ENCODE measurements around the gene PROM2. TPM values are rescaled to one million over a fixed set of nuclear protein-coding genes. Genes with fewer than 3 reads are reported as not detected.
A peak's percentile ranks its signal among the peaks of the same experiment; 100 is the strongest.

The PROM2 gene
- total RNA-seq, 2 donors from 2014 or later: 2.2 to 2.3 TPM

GRCh38 chr2:95328358-95329125, 54.3 kb downstream of the PROM2 start:
- H3K27ac ChIP-seq (ENCODE audit: low read depth, low read length): no peak overlapping the region

DNA sequence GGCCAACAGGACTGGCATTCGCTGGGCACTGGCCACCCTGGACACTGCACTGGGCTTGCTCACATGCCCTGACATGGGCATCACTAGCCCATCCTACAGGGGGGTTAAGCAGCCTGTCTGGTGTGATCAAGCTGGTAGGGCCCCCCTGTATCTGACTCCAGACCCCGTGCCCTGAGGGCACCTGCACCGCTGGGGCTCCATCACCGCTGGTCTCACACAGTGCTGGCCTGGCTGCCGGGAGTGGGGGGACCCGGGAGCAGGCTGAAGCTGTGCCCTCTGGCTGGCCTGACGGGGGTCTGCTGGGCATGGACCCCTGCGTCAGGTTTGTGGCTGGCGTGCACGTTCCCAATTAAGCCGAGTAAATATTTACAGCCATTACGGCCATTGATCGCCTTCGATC, 55.2 kb downstream of the PROM2 start:
- no peak for DNase-seq
- Mint-ChIP-seq H3K4me1 (no peaks in the 10 kb centered on the region), H3K27me3 (ENCODE audit: insufficient read depth) (peaks cover 1% of the 10 kb centered on the region), H3K36me3 (ENCODE audit: low read depth) (no peaks in the 10 kb centered on the region), H3K27ac (no peak overlapping the region), H3K4me3 (no peak overlapping the region), H3K9me3 (no peaks in the 10 kb centered on the region)
- H3K4me3 ChIP-seq (ENCODE audit: low read length): no peak overlapping the region
- H3K27me3 ChIP-seq (ENCODE audit: control insufficient read depth, insufficient read depth, low read length, poor library complexity, severe bottlenecking): no peaks in the 10 kb centered on the region
- H3K9ac ChIP-seq (ENCODE audit: extremely low read depth, low read length, poor library complexity, severe bottlenecking): no peak overlapping the region
- no peaks in the 10 kb centered on the region for H3K4me1 ChIP-seq (ENCODE audit: control insufficient read depth, insufficient read depth, low read length)
- H3K36me3 ChIP-seq (ENCODE audit: control insufficient read depth, insufficient read depth, low read length): no peaks in the 10 kb centered on the region
- peaks cover 3% of the 10 kb centered on the region for H3K9me3 ChIP-seq (ENCODE audit: control insufficient read depth, low read length)
- TF ChIP-seq, protein P1, sequence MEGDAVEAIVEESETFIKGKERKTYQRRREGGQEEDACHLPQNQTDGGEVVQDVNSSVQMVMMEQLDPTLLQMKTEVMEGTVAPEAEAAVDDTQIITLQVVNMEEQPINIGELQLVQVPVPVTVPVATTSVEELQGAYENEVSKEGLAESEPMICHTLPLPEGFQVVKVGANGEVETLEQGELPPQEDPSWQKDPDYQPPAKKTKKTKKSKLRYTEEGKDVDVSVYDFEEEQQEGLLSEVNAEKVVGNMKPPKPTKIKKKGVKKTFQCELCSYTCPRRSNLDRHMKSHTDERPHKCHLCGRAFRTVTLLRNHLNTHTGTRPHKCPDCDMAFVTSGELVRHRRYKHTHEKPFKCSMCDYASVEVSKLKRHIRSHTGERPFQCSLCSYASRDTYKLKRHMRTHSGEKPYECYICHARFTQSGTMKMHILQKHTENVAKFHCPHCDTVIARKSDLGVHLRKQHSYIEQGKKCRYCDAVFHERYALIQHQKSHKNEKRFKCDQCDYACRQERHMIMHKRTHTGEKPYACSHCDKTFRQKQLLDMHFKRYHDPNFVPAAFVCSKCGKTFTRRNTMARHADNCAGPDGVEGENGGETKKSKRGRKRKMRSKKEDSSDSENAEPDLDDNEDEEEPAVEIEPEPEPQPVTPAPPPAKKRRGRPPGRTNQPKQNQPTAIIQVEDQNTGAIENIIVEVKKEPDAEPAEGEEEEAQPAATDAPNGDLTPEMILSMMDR (conservative IDR thresholded peaks at IDR 0.05): no peak
- 89 to 92% methylated on average over 10 to 14 of the region's 14 CpGs for WGBS, 2 experiments (ENCODE audit: insufficient coverage in 1 of 2, insufficient read length in 1 of 2)
- no peak overlapping the region for H3K27ac ChIP-seq (ENCODE audit: low read depth, low read length)

More at GRCh38 chr2:95328358-95329125, 54.3 kb downstream of the PROM2 start:
- no peak overlapping the region for H3K4me3 ChIP-seq (ENCODE audit: low read length)
- no peaks in the 10 kb centered on the region for H3K36me3 ChIP-seq (ENCODE audit: control insufficient read depth, insufficient read depth, low read length)
- no peaks in the 10 kb centered on the region for H3K36me3 Mint-ChIP-seq (ENCODE audit: low read depth)
- 89 to 92% methylated on average over 11 to 15 of the region's 15 CpGs for WGBS, 2 experiments (ENCODE audit: insufficient coverage in 1 of 2, insufficient read length in 1 of 2)
- no peaks in the 10 kb centered on the region for H3K4me1 Mint-ChIP-seq
- H3K27me3 Mint-ChIP-seq (ENCODE audit: insufficient read depth): no peaks in the 10 kb centered on the region
- H3K4me3 Mint-ChIP-seq: no peak overlapping the region
- H3K27ac Mint-ChIP-seq: no peak overlapping the region
- no peaks in the 10 kb centered on the region for H3K9me3 Mint-ChIP-seq
- H3K9me3 ChIP-seq (ENCODE audit: control insufficient read depth, low read length): peaks cover 3% of the 10 kb centered on the region
- H3K9ac ChIP-seq (ENCODE audit: extremely low read depth, low read length, poor library complexity, severe bottlenecking): no peak overlapping the region
- TF ChIP-seq, protein P1 (conservative IDR thresholded peaks at IDR 0.05): no peak
- H3K4me1 ChIP-seq (ENCODE audit: control insufficient read depth, insufficient read depth, low read length): no peaks in the 10 kb centered on the region
- DNase-seq: peak; percentile 63
- no peaks in the 10 kb centered on the region for H3K27me3 ChIP-seq (ENCODE audit: control insufficient read depth, insufficient read depth, low read length, poor library complexity, severe bottlenecking)

DNA sequence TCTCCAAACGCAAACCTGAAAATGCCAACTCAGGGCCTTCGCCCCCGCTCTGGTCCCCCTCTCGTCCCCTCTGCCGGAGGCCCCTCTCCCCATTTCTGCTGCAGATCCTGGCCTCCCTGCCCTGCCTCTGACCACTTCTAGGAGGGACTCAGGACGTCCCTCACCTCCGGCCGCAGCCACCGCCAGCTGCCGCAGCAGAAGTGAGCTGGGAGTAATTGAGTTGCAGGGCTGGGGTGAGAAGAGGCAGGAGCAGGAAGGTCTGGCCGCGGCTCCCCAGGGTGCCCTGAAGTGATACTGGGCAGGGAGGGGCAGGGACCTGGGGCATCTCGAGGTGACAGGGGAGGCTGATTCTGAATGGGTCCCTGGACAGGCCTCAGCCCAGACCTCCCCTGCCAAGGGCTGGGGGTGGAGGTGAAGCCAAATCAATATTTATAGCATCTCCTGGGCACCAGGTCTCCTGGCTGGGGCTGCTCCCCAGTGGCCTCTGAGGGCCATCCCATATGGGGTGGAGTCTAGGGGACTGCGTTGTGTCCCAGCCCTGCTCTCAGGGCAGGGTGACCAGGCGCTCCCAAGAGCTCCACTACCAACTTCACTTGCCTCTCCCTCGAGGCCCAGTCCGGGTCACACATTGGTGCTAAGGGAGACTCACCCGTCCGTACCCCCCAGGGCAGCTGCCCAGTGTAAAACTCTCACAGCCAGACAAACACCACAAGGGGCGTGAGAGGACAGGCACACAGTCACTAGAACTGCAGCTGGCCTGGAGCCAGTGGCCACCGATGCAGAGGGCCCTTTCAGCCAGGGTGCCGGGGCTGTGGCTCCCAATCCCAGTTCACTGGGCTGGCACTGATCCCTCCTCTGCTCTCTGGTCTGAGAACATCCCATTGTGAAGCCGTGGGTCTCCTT, 55.9 kb downstream of the PROM2 start:
- H3K4me3 Mint-ChIP-seq: no peak overlapping the region
- 60 to 87% methylated on average over 2 to 23 of the region's 23 CpGs for WGBS, 2 experiments (ENCODE audit: insufficient coverage in 1 of 2, insufficient read length in 1 of 2)
- Histone ChIP-seq H3K9ac (ENCODE audit: extremely low read depth, low read length, poor library complexity, severe bottlenecking) (no peak overlapping the region), H3K36me3 (ENCODE audit: control insufficient read depth, insufficient read depth, low read length) (no peaks in the 10 kb centered on the region), H3K27me3 (ENCODE audit: control insufficient read depth, insufficient read depth, low read length, poor library complexity, severe bottlenecking) (no peaks in the 10 kb centered on the region), H3K9me3 (ENCODE audit: control insufficient read depth, low read length) (peaks cover 3% of the 10 kb centered on the region), H3K27ac (ENCODE audit: low read depth, low read length) (no peak overlapping the region), H3K4me1 (ENCODE audit: control insufficient read depth, insufficient read depth, low read length) (no peaks in the 10 kb centered on the region), H3K4me3 (ENCODE audit: low read length) (no peak overlapping the region)
- peak overlapping the region; percentile 50 for H3K27ac Mint-ChIP-seq
- no peaks in the 10 kb centered on the region for H3K36me3 Mint-ChIP-seq (ENCODE audit: low read depth)
- no peaks in the 10 kb centered on the region for H3K4me1 Mint-ChIP-seq
- TF ChIP-seq, protein P1 (conservative IDR thresholded peaks at IDR 0.05): no peak
- H3K9me3 Mint-ChIP-seq: no peaks in the 10 kb centered on the region
- no peak for DNase-seq
- peaks cover 5% of the 10 kb centered on the region for H3K27me3 Mint-ChIP-seq (ENCODE audit: insufficient read depth)
